GM12891 (cell line): Measurements from ENCODE around the gene CFAP100.

Source experiments
- POLR2A ChIP-seq: IDR thresholded peaks from 2 replicates; pipeline ENCODE4 v1.6.1; 2011; ENCODE audit warnings: low read depth, low read length, control low read depth
- TAF1 ChIP-seq: IDR thresholded peaks from 2 replicates; pipeline ENCODE4 v1.6.1; 2011; ENCODE audit warnings: low read depth, low read length, control low read depth

- TF ChIP-seq TAF1 (no peak), POLR2A (no peak)
Observed at GRCh38 chr3:126360046-126360713, 34.5 kb upstream of the CFAP100 start.
